HG02970 (cell line): ENCODE data around the gene TRAPPC14.
A peak's percentile ranks its signal among the peaks of the same experiment; 100 is the strongest.
"Not testable (repeated sequence)": the region's sequence is repeated elsewhere in the genome, so short reads cannot be mapped to it uniquely, and the experiment has no call there.

Experiments used
- ATAC-seq: cut with Tn5 transposase; IDR thresholded peaks from one replicate; pipeline ENCODE4 v1.9.1; 2021; ENCODE audit warnings: mild to moderate bottlenecking, moderate library complexity, moderate number of reproducible peaks; ENCODE audit not compliant: unreplicated experiment, low FRiP score

TRAPPC14 gene

GRCh38 chr7:100155553-100156317 lies 2.8 kb downstream of the TRAPPC14 start:
- no peak for ATAC-seq

GRCh38 chr7:100154651-100155491 lies 3.7 kb downstream of the TRAPPC14 start:
- no peak for ATAC-seq

GRCh38 chr7:100153708-100154535 lies 4.6 kb downstream of the TRAPPC14 start:
- no peak for ATAC-seq

GRCh38 chr7:100152937-100153666 lies 5.4 kb downstream of the TRAPPC14 start:
- no peak for ATAC-seq

- ATAC-seq: no peak
Measured at GRCh38 chr7:100152404-100152803, 6.1 kb downstream of the TRAPPC14 start.

GRCh38 chr7:100148559-100149328 lies 9.8 kb downstream of the TRAPPC14 start, which contains the start of gene LAMTOR4:
LAMTOR4 (plus strand) TSS chr7:100148918; CDS start chr7:100148973, 55 bp downstream.
- ATAC-seq: peak; percentile 96

- no peak for ATAC-seq
Measured at GRCh38 chr7:100148225-100148558, 10.3 kb downstream of the TRAPPC14 start.

- no peak for ATAC-seq
Measured at GRCh38 chr7:100147278-100147677, 11.2 kb downstream of the TRAPPC14 start.

- ATAC-seq: not testable (repeated sequence)
Measured at GRCh38 chr7:100146350-100146749, 12.2 kb downstream of the TRAPPC14 start.

- no peak for ATAC-seq
Measured at GRCh38 chr7:100142461-100142860, 16.1 kb downstream of the TRAPPC14 start.

- no peak for ATAC-seq
Measured at GRCh38 chr7:100141555-100141949, 17.0 kb downstream of the TRAPPC14 start.

GRCh38 chr7:100137851-100138760 lies 20.4 kb downstream of the TRAPPC14 start:
- ATAC-seq: no peak

- ATAC-seq: no peak
Measured at GRCh38 chr7:100132697-100133151, 25.8 kb downstream of the TRAPPC14 start.

- ATAC-seq: no peak
Measured at GRCh38 chr7:100132126-100132525, 26.4 kb downstream of the TRAPPC14 start.

- ATAC-seq: no peak
Measured at GRCh38 chr7:100130608-100131453, 27.7 kb downstream of the TRAPPC14 start.

- not testable (repeated sequence) for ATAC-seq
Measured at GRCh38 chr7:100130220-100130607, 28.3 kb downstream of the TRAPPC14 start.

- no peak for ATAC-seq
Measured at GRCh38 chr7:100128637-100128963, 29.9 kb downstream of the TRAPPC14 start.
